Adrenal gland (tissue), 12 donors: Measurements from ENCODE around the gene RAB27A. TPM values are rescaled to one million over a fixed set of nuclear protein-coding genes. Genes with fewer than 3 reads are reported as not detected.

ENCODE experiments used
- DNase-seq, 7 donors: peaks; one replicate each; pipeline ENCODE4 v3.0.0-alpha.2; 2019 to 2020
- H3K27ac ChIP-seq, 5 donors: fragments of 200-600 bp; sonication (generic) in 4 of 5; 1 replicate in 3 of 5; 2 replicates in 2 of 5; pipeline versions ENCODE4 v1.5.1 to v1.8.0; 2016 to 2020; ENCODE audit warnings: mild to moderate bottlenecking in 1 of 5
- H3K27me3 ChIP-seq: fragments of 200-600 bp; 2 replicates; pipeline ENCODE4 v1.8.0; 2021
- H3K36me3 ChIP-seq, 2 donors: fragments of 200-600 bp; replicated peaks in 1 of 2; 1 replicate in 1 of 2; 2 replicates in 1 of 2; pipeline versions ENCODE4 v1.5.1 to v1.8.0; 2018 to 2022
- H3K4me1 ChIP-seq, 2 donors: fragments of 200-600 bp; replicated peaks in 1 of 2; 1 replicate in 1 of 2; 2 replicates in 1 of 2; pipeline versions ENCODE4 v1.5.1 to v1.8.0; 2018 to 2021
- H3K4me3 ChIP-seq, 4 donors: fragments of 200-600 bp; sonication (generic) in 3 of 4; one replicate each; pipeline ENCODE4 v1.5.1; 2016 to 2018
- H3K9me3 ChIP-seq, 3 donors: fragments of 200-600 bp; sonication (generic) in 1 of 3; replicated peaks in 1 of 3; 1 replicate in 2 of 3; 2 replicates in 1 of 3; pipeline versions ENCODE4 v1.5.1 to v1.8.0; 2016 to 2021
- POLR2A ChIP-seq, 2 donors: fragments of 450-650 bp; IDR thresholded peaks; one replicate each; pipeline ENCODE4 v1.6.1; 2017; ENCODE audit warnings: antibody characterized with exemption in 2 of 2, mild to moderate bottlenecking in 2 of 2, moderate library complexity in 1 of 2
- WGBS, 4 donors: extraction: QIAGEN DNeasy Blood & Tissue Kit in 2 of 4; methylation state at CpG; one replicate each; pipeline versions ENCODE4 v1.1.5 to v1.1.7; 2013 to 2017; 5-methylcytosine and 5-hydroxymethylcytosine counted together
- intact Hi-C, 2 donors: fragments of 100-400 bp; cut with DNase I; formaldehyde crosslinking; loops; one replicate each; pipeline versions ENCODE4 v1.14.1 to v1.15.0; 2022 to 2023
- polyA plus RNA-seq, 3 donors: library from polyadenylated mRNA; stranded (reverse); fragments of 200-250 nt in 2 of 3; fragments of 350-450 nt in 1 of 3; fragmentation: Illumina TruSeq in 1 of 3; extraction: RNeasy Lipid Tissue Mini Kit (QIAGEN cat#74804) in 1 of 3; gene quantifications; one replicate each; pipeline ENCODE4 v1.2.3, GENCODE V29; 2013 to 2014
- total RNA-seq, 9 donors: library from RNA; depleted of rRNA in 4 of 9; stranded (reverse); fragments of >200 nt in 4 of 9; fragments of 120-200 nt in 1 of 9; fragmentation: NEBNext Ultra II Directional in 1 of 9; extraction: Animal tissue kit (Norgen Biotek cat#: 25700) in 1 of 9; gene quantifications; one replicate each; pipeline versions ENCODE4 v1.1.0 to v1.2.4, GENCODE V29; 2013 to 2023
- TF ChIP-seq, protein P1 (sequence below), 6 experiments: fragments of 450-650 bp in 4 of 6; fragments of 200-600 bp in 2 of 6; sonication (generic) in 1 of 6; IDR thresholded peaks; 1 replicate in 5 of 6; 2 replicates in 1 of 6; pipeline versions ENCODE4 v1.5.1 to v1.8.0; 2016 to 2021; ENCODE audit warnings: antibody characterized with exemption in 6 of 6, mild to moderate bottlenecking in 2 of 6, moderate library complexity in 1 of 6
- donor health status: healthy with polysubstance abuse.
- donor health status: Bipolar disorder and iron deficiency.
- donor health status: DM: yes; HTN: yes; CAD: no.
- donor health status: DM: no; HTN: no; CAD: no.
- donor health status: DM: no; HTN: no; CAD: no.
- donor health status: DM: yes; HTN: yes; CAD: no.

The RAB27A gene
- total and polyA plus RNA-seq, 12 donors = 7.1 to 102 (median 32.2) TPM

DNA sequence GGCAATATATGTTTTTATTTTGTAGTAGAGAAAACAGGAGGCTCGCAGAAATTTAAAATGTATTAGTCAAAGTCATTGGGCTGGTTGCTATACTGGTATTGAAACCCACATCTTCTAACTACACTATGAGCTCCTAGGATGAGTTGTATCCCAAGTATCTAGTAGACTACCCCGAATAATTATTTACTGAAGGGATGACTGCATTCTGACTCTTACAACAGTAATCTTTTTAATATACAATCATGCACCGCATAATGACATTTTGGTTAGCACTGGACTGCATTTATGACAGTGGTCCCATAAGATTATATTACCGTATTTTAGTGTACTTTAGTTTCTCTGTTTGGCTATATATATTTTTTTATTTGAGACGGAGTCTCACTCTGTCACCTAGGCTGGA, 44.8 kb upstream of the RAB27A start:
- no peaks in the 10 kb centered on the region for H3K4me1 ChIP-seq
- intact Hi-C loops = no loop called here
- WGBS, 4 donors = 88 to 95% (median 94%) methylated on average over 5 of the region's 5 CpGs
- TF ChIP-seq, protein P1, sequence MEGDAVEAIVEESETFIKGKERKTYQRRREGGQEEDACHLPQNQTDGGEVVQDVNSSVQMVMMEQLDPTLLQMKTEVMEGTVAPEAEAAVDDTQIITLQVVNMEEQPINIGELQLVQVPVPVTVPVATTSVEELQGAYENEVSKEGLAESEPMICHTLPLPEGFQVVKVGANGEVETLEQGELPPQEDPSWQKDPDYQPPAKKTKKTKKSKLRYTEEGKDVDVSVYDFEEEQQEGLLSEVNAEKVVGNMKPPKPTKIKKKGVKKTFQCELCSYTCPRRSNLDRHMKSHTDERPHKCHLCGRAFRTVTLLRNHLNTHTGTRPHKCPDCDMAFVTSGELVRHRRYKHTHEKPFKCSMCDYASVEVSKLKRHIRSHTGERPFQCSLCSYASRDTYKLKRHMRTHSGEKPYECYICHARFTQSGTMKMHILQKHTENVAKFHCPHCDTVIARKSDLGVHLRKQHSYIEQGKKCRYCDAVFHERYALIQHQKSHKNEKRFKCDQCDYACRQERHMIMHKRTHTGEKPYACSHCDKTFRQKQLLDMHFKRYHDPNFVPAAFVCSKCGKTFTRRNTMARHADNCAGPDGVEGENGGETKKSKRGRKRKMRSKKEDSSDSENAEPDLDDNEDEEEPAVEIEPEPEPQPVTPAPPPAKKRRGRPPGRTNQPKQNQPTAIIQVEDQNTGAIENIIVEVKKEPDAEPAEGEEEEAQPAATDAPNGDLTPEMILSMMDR (IDR thresholded peaks at IDR 0.05) = no peak
- TF ChIP-seq POLR2A (IDR thresholded peaks at IDR 0.05) = no peak
- peaks cover 0 to 14% of the 10 kb centered on the region in 2 donors for H3K36me3 ChIP-seq
- H3K27me3 ChIP-seq = no peaks in the 10 kb centered on the region
- H3K4me3 ChIP-seq = no peak overlapping the region
- DNase-seq = no peak
- H3K27ac ChIP-seq = no peak overlapping the region
- no peaks in the 10 kb centered on the region for H3K9me3 ChIP-seq

DNA sequence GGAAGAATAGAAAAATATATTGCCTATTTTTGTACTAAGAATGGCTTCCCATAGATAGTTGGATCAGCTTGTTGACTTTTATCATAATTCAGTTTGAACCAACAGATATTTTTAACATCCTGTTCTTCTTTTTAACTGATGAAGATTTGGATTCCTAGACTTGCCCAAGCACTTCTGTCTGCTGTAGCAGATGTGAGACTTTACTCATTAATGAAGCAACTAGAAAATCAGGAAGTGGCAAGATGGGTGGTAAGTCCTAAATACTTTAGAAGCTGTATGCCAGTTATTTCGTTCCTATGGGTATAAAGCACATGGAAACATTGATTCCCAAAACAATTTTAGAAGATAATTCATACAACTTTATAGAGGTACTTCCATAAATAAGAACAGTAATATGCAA, 37.8 kb upstream of the RAB27A start:
- H3K36me3 ChIP-seq = no peaks in the 10 kb centered on the region
- 74 to 81% (median 75%) methylated on average over 1 of the region's 1 CpG for WGBS, 4 donors
- no peaks in the 10 kb centered on the region for H3K27me3 ChIP-seq
- no peak overlapping the region for H3K4me3 ChIP-seq
- no peak for DNase-seq
- intact Hi-C loops = no loop called here
- TF ChIP-seq, protein P1 (IDR thresholded peaks at IDR 0.05) = no peak
- no peak for TF ChIP-seq POLR2A (IDR thresholded peaks at IDR 0.05)
- H3K9me3 ChIP-seq = no peaks in the 10 kb centered on the region
- H3K4me1 ChIP-seq = no peaks in the 10 kb centered on the region
- H3K27ac ChIP-seq = no peak overlapping the region

DNA sequence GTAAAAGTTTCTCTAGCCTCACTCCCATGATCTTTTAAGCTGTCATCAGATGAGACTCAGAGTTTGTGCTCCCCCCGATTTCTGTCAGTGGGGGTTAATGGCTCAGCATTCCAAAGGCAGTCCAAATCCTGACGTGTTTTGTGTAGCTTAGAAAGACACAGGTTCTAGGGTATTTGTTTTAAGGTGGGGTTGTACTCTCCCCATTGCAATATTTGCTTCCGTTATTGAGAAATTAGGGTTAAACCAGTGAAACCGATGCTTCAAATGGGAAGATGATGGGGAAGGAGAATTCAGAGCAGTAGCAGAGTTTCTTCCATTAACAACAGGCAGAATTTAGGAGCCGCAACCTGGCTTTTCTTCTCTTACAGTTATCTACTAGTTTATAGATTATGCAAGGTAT, 32.9 kb upstream of the RAB27A start:
- intact Hi-C loops = no loop called here
- TF ChIP-seq, protein P1 (IDR thresholded peaks at IDR 0.05) = no peak
- no peak for TF ChIP-seq POLR2A (IDR thresholded peaks at IDR 0.05)
- WGBS, 4 donors = 82 to 93% (median 86%) methylated on average over 5 of the region's 5 CpGs
- no peak overlapping the region for H3K27ac ChIP-seq
- H3K4me3 ChIP-seq = no peak overlapping the region
- peaks cover 4 to 20% of the 10 kb centered on the region in 2 donors for H3K4me1 ChIP-seq
- no peaks in the 10 kb centered on the region for H3K9me3 ChIP-seq
- H3K36me3 ChIP-seq = no peaks in the 10 kb centered on the region
- H3K27me3 ChIP-seq = no peaks in the 10 kb centered on the region
- no peak for DNase-seq

DNA sequence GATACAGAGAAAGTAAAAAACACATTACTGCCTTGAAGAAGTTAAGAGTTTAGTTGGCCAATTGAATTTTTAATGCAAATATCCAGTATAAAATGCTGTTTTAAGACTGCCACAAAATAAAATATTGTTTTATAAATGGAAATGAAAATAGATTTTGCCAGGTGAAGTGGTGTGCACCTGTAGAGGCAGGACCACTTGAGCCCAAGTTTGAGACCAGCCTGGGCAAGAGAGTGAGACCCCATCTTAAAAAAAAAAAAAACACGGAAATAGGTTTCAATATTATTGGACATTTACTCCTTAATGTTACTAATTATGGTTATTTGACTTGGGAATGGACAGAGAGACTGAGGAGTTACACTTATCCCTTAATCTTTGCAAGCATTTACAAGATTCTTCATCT, 31.4 kb upstream of the RAB27A start:
- DNase-seq = no peak
- WGBS, 4 donors = 76 to 91% (median 85%) methylated on average over 1 of the region's 1 CpG

More for the DNA sequence above, 31.4 kb upstream of the RAB27A start:
- Histone ChIP-seq H3K27ac (no peak overlapping the region), H3K36me3 (no peaks in the 10 kb centered on the region), H3K9me3 (no peaks in the 10 kb centered on the region), H3K4me3 (no peak overlapping the region), H3K27me3 (no peaks in the 10 kb centered on the region), H3K4me1 (peaks cover 4 to 32% of the 10 kb centered on the region in 2 donors)
- TF ChIP-seq, protein P1 (IDR thresholded peaks at IDR 0.05) = no peak
- TF ChIP-seq POLR2A (IDR thresholded peaks at IDR 0.05) = no peak
- intact Hi-C loops = no loop called here
